Measurements from ENCODE around the gene ITPR2. TPM values are rescaled to one million over a fixed set of nuclear protein-coding genes. Genes with fewer than 3 reads are reported as not detected.

The ITPR2 gene
- total RNA-seq, 1 donor from 2014 or later, result 16.7 TPM

- Mint-ChIP-seq H3K4me3 (no peak overlapping the region), H3K4me1 (peaks cover 16% of the 10 kb centered on the region), H3K9me3 (peaks cover 19% of the 10 kb centered on the region), H3K27ac (ENCODE audit: unreplicated experiment) (no peak overlapping the region), H3K27me3 (ENCODE audit: low read depth) (no peaks in the 10 kb centered on the region), H3K36me3 (ENCODE audit: low read depth) (peaks cover 7% of the 10 kb centered on the region)
- DNase-seq (ENCODE audit: low read depth, low spot score), result no peak
- TF ChIP-seq CTCF (conservative IDR thresholded peaks at IDR 0.05), result no peak
Measured at GRCh38 chr12:26740991-26741390, 92.0 kb downstream of the ITPR2 start.

GRCh38 chr12:26740348-26740747 lies 92.6 kb downstream of the ITPR2 start:
- Mint-ChIP-seq H3K36me3 (ENCODE audit: low read depth) (peaks cover 7% of the 10 kb centered on the region), H3K4me1 (peaks cover 11% of the 10 kb centered on the region), H3K9me3 (peaks cover 19% of the 10 kb centered on the region), H3K27ac (ENCODE audit: unreplicated experiment) (no peak overlapping the region), H3K4me3 (no peak overlapping the region), H3K27me3 (ENCODE audit: low read depth) (no peaks in the 10 kb centered on the region)
- DNase-seq (ENCODE audit: low read depth, low spot score), result no peak
- no peak for TF ChIP-seq CTCF (conservative IDR thresholded peaks at IDR 0.05)

GRCh38 chr12:26737487-26738030 lies 95.4 kb downstream of the ITPR2 start:
- H3K4me1 Mint-ChIP-seq, result no peaks in the 10 kb centered on the region
- TF ChIP-seq CTCF (conservative IDR thresholded peaks at IDR 0.05), result no peak
- peaks cover 19% of the 10 kb centered on the region for H3K9me3 Mint-ChIP-seq
- no peaks in the 10 kb centered on the region for H3K27me3 Mint-ChIP-seq (ENCODE audit: low read depth)
- no peak for DNase-seq (ENCODE audit: low read depth, low spot score)
- H3K27ac Mint-ChIP-seq (ENCODE audit: unreplicated experiment), result no peak overlapping the region
- no peak overlapping the region for H3K4me3 Mint-ChIP-seq
- peaks cover 7% of the 10 kb centered on the region for H3K36me3 Mint-ChIP-seq (ENCODE audit: low read depth)

GRCh38 chr12:26736563-26737486 lies 96.2 kb downstream of the ITPR2 start:
- no peak overlapping the region for H3K4me3 Mint-ChIP-seq
- H3K36me3 Mint-ChIP-seq (ENCODE audit: low read depth), result peaks cover 7% of the 10 kb centered on the region
- no peak for TF ChIP-seq CTCF (conservative IDR thresholded peaks at IDR 0.05)
- H3K27me3 Mint-ChIP-seq (ENCODE audit: low read depth), result no peaks in the 10 kb centered on the region
- H3K9me3 Mint-ChIP-seq, result peaks cover 19% of the 10 kb centered on the region
- DNase-seq (ENCODE audit: low read depth, low spot score), result no peak
- no peak overlapping the region for H3K27ac Mint-ChIP-seq (ENCODE audit: unreplicated experiment)
- H3K4me1 Mint-ChIP-seq, result no peaks in the 10 kb centered on the region

GRCh38 chr12:26735249-26735639 lies 97.8 kb downstream of the ITPR2 start:
- no peak overlapping the region for H3K27ac Mint-ChIP-seq (ENCODE audit: unreplicated experiment)
- H3K4me3 Mint-ChIP-seq, result no peak overlapping the region
- H3K9me3 Mint-ChIP-seq, result peaks cover 20% of the 10 kb centered on the region
- no peak for DNase-seq (ENCODE audit: low read depth, low spot score)
- TF ChIP-seq CTCF (conservative IDR thresholded peaks at IDR 0.05), result no peak
- peaks cover 7% of the 10 kb centered on the region for H3K36me3 Mint-ChIP-seq (ENCODE audit: low read depth)
- peaks cover 5% of the 10 kb centered on the region for H3K4me1 Mint-ChIP-seq
- no peaks in the 10 kb centered on the region for H3K27me3 Mint-ChIP-seq (ENCODE audit: low read depth)
